Lower leg skin (tissue), 3 donors: ENCODE measurements around the gene APCDD1L.

Source experiments
- CTCF ChIP-seq, 3 donors: fragments of 450-650 bp; IDR thresholded peaks; one replicate each; pipeline ENCODE4 v1.5.1; 2016; ENCODE audit warnings: antibody characterized with exemption in 3 of 3, mild to moderate bottlenecking in 3 of 3, moderate library complexity in 2 of 3
- POLR2A ChIP-seq, 2 donors: fragments of 450-650 bp; IDR thresholded peaks; one replicate each; pipeline ENCODE4 v1.6.1; 2016 to 2017; ENCODE audit warnings: antibody characterized with exemption in 2 of 2, mild to moderate bottlenecking in 1 of 2, moderate library complexity in 1 of 2

- TF ChIP-seq POLR2A (IDR thresholded peaks at IDR 0.05), result no peak
- no peak for TF ChIP-seq CTCF (IDR thresholded peaks at IDR 0.05)
Observed at GRCh38 chr20:58472273-58473018, 42.8 kb downstream of the APCDD1L start.
